Common myeloid progenitor, CD34-positive (primary cell): ENCODE results near the gene ZBTB40.

Source experiments
- CTCF ChIA-PET: fragments of 350-600 bp; sonication (Branson Sonifier 250); formaldehyde crosslinking; loops from one replicate; lab custom pipeline; 2021; ENCODE audit warnings: antibody characterized with exemption; lab: Charles Lee
- POLR2A ChIA-PET: fragments of 350-600 bp; sonication (Branson Sonifier 250); formaldehyde crosslinking; loops from one replicate; lab custom pipeline; 2021; ENCODE audit warnings: antibody characterized with exemption; lab: Charles Lee
- DNase-seq, 3 donors: peaks; one replicate each; pipeline versions ENCODE4 v3.0.0 to v3.0.0-alpha.2; 2013
- H3K27ac ChIP-seq, 2 experiments: 1 replicate in 1 of 2; 2 replicates in 1 of 2; pipeline ENCODE4 v1.7.0; 2013; ENCODE audit warnings: inconsistent platforms in 2 of 2, low read length in 2 of 2, mild to moderate bottlenecking in 2 of 2, low read depth in 1 of 2, moderate library complexity in 1 of 2; ENCODE audit not compliant: severe bottlenecking in 2 of 2, insufficient read depth in 1 of 2, poor library complexity in 1 of 2
- H3K27me3 ChIP-seq, 5 experiments: replicated peaks in 2 of 5; 1 replicate in 3 of 5; 2 replicates in 2 of 5; pipeline versions ENCODE4 v1.6.1 to v1.7.0; 2013; ENCODE audit warnings: low read length in 4 of 5, mild to moderate bottlenecking in 2 of 5, moderate library complexity in 2 of 5, inconsistent platforms in 1 of 5; ENCODE audit not compliant: insufficient read depth in 5 of 5, control insufficient read depth in 4 of 5
- H3K36me3 ChIP-seq, 4 experiments: 1 replicate in 2 of 4; 2 replicates in 2 of 4; pipeline versions ENCODE4 v1.6.1 to v1.7.0; 2013; ENCODE audit warnings: low read length in 3 of 4, control low read depth in 1 of 4, mild to moderate bottlenecking in 1 of 4; ENCODE audit not compliant: control insufficient read depth in 4 of 4, insufficient read depth in 4 of 4
- H3K4me1 ChIP-seq, 4 experiments: 1 replicate in 3 of 4; 2 replicates in 1 of 4; pipeline versions ENCODE4 v1.6.1 to v1.7.1; 2013; ENCODE audit warnings: low read length in 3 of 4, mild to moderate bottlenecking in 3 of 4, control low read depth in 1 of 4, inconsistent platforms in 1 of 4, moderate library complexity in 1 of 4; ENCODE audit not compliant: control insufficient read depth in 4 of 4, insufficient read depth in 4 of 4; ENCODE audit errors: control extremely low read depth in 1 of 4
- H3K4me3 ChIP-seq, 7 experiments: 1 replicate in 4 of 7; 2 replicates in 3 of 7; pipeline versions ENCODE4 v1.5.1 to v1.7.0; 2013; ENCODE audit warnings: mild to moderate bottlenecking in 7 of 7, low read length in 6 of 7, moderate library complexity in 6 of 7, inconsistent platforms in 2 of 7, low read depth in 2 of 7, control low read depth in 1 of 7; ENCODE audit not compliant: insufficient read depth in 4 of 7, control insufficient read depth in 1 of 7; ENCODE audit errors: extremely low read depth in 1 of 7
- H3K9me3 ChIP-seq, 5 experiments: 1 replicate in 4 of 5; 2 replicates in 1 of 5; pipeline versions ENCODE4 v1.6.1 to v1.7.1; 2013; ENCODE audit warnings: low read length in 4 of 5, mild to moderate bottlenecking in 2 of 5, inconsistent platforms in 1 of 5, low read depth in 1 of 5, moderate library complexity in 1 of 5; ENCODE audit not compliant: control insufficient read depth in 4 of 5, insufficient read depth in 2 of 5; ENCODE audit errors: control extremely low read depth in 1 of 5
- WGBS: methylation state at CpG from one replicate; pipeline ENCODE4 v1.1.5; 2013; ENCODE audit not compliant: insufficient coverage; 5-methylcytosine and 5-hydroxymethylcytosine counted together

ZBTB40 gene

GRCh38 chr1:22578732-22579361 is 127.2 kb downstream of the ZBTB40 start:
- no peaks in the 10 kb centered on the region for H3K36me3 ChIP-seq
- no peak overlapping the region for H3K4me3 ChIP-seq
- H3K27ac ChIP-seq = no peak overlapping the region
- H3K9me3 ChIP-seq = peaks cover 0 to 18% (median 0%) of the 10 kb centered on the region in 5 experiments
- H3K27me3 ChIP-seq = peaks cover 0 to 3% (median 0%) of the 10 kb centered on the region in 5 experiments
- ChIA-PET CTCF (no interaction called here), POLR2A (no interaction called here)
- 99% methylated on average over 12 of the region's 12 CpGs for WGBS
- H3K4me1 ChIP-seq = no peaks in the 10 kb centered on the region
- no peak for DNase-seq

- no peak overlapping the region for H3K4me3 ChIP-seq
- POLR2A ChIA-PET = no interaction called here
Observed at GRCh38 chr1:22579541-22580155, 128.0 kb downstream of the ZBTB40 start.

More at GRCh38 chr1:22579541-22580155, 128.0 kb downstream of the ZBTB40 start:
- DNase-seq = no peak
- Histone ChIP-seq H3K27me3 (peaks cover 0 to 3% (median 0%) of the 10 kb centered on the region in 5 experiments), H3K9me3 (peaks cover 0 to 18% (median 0%) of the 10 kb centered on the region in 5 experiments), H3K4me1 (no peaks in the 10 kb centered on the region), H3K36me3 (no peaks in the 10 kb centered on the region), H3K27ac (no peak overlapping the region)
- CTCF ChIA-PET = no interaction called here
- WGBS = 78% methylated on average over 7 of the region's 7 CpGs
